ENCODE data around the gene DAZAP1.

The DAZAP1 gene

GRCh38 chr19:1388637-1389026 is 18.8 kb upstream of the DAZAP1 start:
- Histone ChIP-seq H3K4me3 (ENCODE audit: insufficient read depth, low read length, poor library complexity, severe bottlenecking) (no peak overlapping the region), H3K9me2 (replicated peaks; ENCODE audit: insufficient read depth, low read length) (no peaks in the 10 kb centered on the region), H3K9ac (ENCODE audit: low read length) (no peak overlapping the region), H3K27ac (ENCODE audit: low read depth, low read length) (no peak overlapping the region), H3K27me3 (ENCODE audit: low read length) (no peaks in the 10 kb centered on the region), H3K36me3 (ENCODE audit: low read length) (no peaks in the 10 kb centered on the region), H3K79me2 (ENCODE audit: insufficient read depth, low read length) (peaks cover 13% of the 10 kb centered on the region), H3F3A (ENCODE audit: insufficient read depth) (no peaks in the 10 kb centered on the region), H2AFZ (ENCODE audit: low read depth, low read length, severe bottlenecking) (no peak overlapping the region), H4K20me1 (ENCODE audit: low read depth, low read length) (no peaks in the 10 kb centered on the region), H3K4me2 (ENCODE audit: low read depth, low read length, poor library complexity, severe bottlenecking) (no peak overlapping the region), H3K9me3 (ENCODE audit: insufficient read depth, low read length) (no peaks in the 10 kb centered on the region)
- TF ChIP-seq EZH2phosphoT487 (conservative IDR thresholded peaks at IDR 0.05; ENCODE audit: low read length) (no peak), CTCF (IDR thresholded peaks at IDR 0.05; ENCODE audit: insufficient read depth, low read length, poor library complexity, severe bottlenecking) (no peak)

- Histone ChIP-seq H4K20me1 (ENCODE audit: low read depth, low read length) (no peaks in the 10 kb centered on the region), H3K4me3 (ENCODE audit: insufficient read depth, low read length, poor library complexity, severe bottlenecking) (no peak overlapping the region), H3K4me2 (ENCODE audit: low read depth, low read length, poor library complexity, severe bottlenecking) (no peak overlapping the region), H3K9me2 (replicated peaks; ENCODE audit: insufficient read depth, low read length) (no peaks in the 10 kb centered on the region), H3K36me3 (ENCODE audit: low read length) (no peaks in the 10 kb centered on the region), H3K79me2 (ENCODE audit: insufficient read depth, low read length) (peaks cover 8% of the 10 kb centered on the region), H3K9me3 (ENCODE audit: insufficient read depth, low read length) (no peaks in the 10 kb centered on the region), H2AFZ (ENCODE audit: low read depth, low read length, severe bottlenecking) (no peak overlapping the region), H3K9ac (ENCODE audit: low read length) (no peak overlapping the region), H3K27me3 (ENCODE audit: low read length) (no peaks in the 10 kb centered on the region), H3F3A (ENCODE audit: insufficient read depth) (no peaks in the 10 kb centered on the region), H3K27ac (ENCODE audit: low read depth, low read length) (no peak overlapping the region)
- no peak for TF ChIP-seq CTCF (IDR thresholded peaks at IDR 0.05; ENCODE audit: insufficient read depth, low read length, poor library complexity, severe bottlenecking)
- TF ChIP-seq EZH2phosphoT487 (conservative IDR thresholded peaks at IDR 0.05; ENCODE audit: low read length), result no peak
Observed at GRCh38 chr19:1389033-1389940, 18.1 kb upstream of the DAZAP1 start.

- H3K79me2 ChIP-seq (ENCODE audit: insufficient read depth, low read length), result 0 out of 2 replicates have a peak, but pooled peaks cover 3% of the 10 kb centered on the region
- no peaks in the 10 kb centered on the region for H3K9me3 ChIP-seq (ENCODE audit: insufficient read depth, low read length)
- no peaks in the 10 kb centered on the region for H3K36me3 ChIP-seq (ENCODE audit: low read length)
- H4K20me1 ChIP-seq (ENCODE audit: low read depth, low read length), result no peaks in the 10 kb centered on the region
- no peak overlapping the region for H3K4me3 ChIP-seq (ENCODE audit: insufficient read depth, low read length, poor library complexity, severe bottlenecking)
- H2AFZ ChIP-seq (ENCODE audit: low read depth, low read length, severe bottlenecking), result no peak overlapping the region
- no peaks in the 10 kb centered on the region for H3K9me2 ChIP-seq (replicated peaks; ENCODE audit: insufficient read depth, low read length)
- H3K4me2 ChIP-seq (ENCODE audit: low read depth, low read length, poor library complexity, severe bottlenecking), result no peak overlapping the region
- H3K27me3 ChIP-seq (ENCODE audit: low read length), result no peaks in the 10 kb centered on the region
- no peak overlapping the region for H3K27ac ChIP-seq (ENCODE audit: low read depth, low read length)
- no peak for TF ChIP-seq CTCF (IDR thresholded peaks at IDR 0.05; ENCODE audit: insufficient read depth, low read length, poor library complexity, severe bottlenecking)
- no peak for TF ChIP-seq EZH2phosphoT487 (conservative IDR thresholded peaks at IDR 0.05; ENCODE audit: low read length)
- H3K9ac ChIP-seq (ENCODE audit: low read length), result no peak overlapping the region
- no peaks in the 10 kb centered on the region for H3F3A ChIP-seq (ENCODE audit: insufficient read depth)
Observed at GRCh38 chr19:1390890-1391423, 16.4 kb upstream of the DAZAP1 start.
